ENCODE results near the gene CHKB. TPM values are rescaled to one million over a fixed set of nuclear protein-coding genes. Genes with fewer than 3 reads are reported as not detected.

The CHKB gene
- total RNA-seq, 1 experiment from 2014 or later: 27.7 TPM

GRCh38 chr22:50563413-50564160 lies 19.1 kb downstream of the CHKB start:
- H3K4me1 ChIP-seq: peaks cover 16% of the 10 kb centered on the region
- no peaks in the 10 kb centered on the region for H3K9me3 ChIP-seq (replicated peaks)
- no peak for DNase-seq
- no peaks in the 10 kb centered on the region for H3K36me3 ChIP-seq
- no peak overlapping the region for H3K27ac ChIP-seq
- peaks cover 14% of the 10 kb centered on the region for H3K27me3 ChIP-seq
- peak overlapping the region; percentile 54 for H3K4me3 ChIP-seq

GRCh38 chr22:50562523-50563412 lies 19.9 kb downstream of the CHKB start, which contains the start of gene SYCE3:
TSS of gene SYCE3 (minus strand) at chr22:50562919. CDS start at chr22:50556405, 6,514 bp downstream.
- DNase-seq: peak; percentile 99
- Histone ChIP-seq H3K4me1 (peaks cover 8% of the 10 kb centered on the region), H3K27ac (no peak within 1 kb of the TSS), H3K4me3 (peak within 1 kb of the TSS; percentile 54), H3K27me3 (peaks cover 16% of the 10 kb centered on the region), H3K36me3 (no peaks in the 10 kb centered on the region), H3K9me3 (replicated peaks) (no peaks in the 10 kb centered on the region)

DNA sequence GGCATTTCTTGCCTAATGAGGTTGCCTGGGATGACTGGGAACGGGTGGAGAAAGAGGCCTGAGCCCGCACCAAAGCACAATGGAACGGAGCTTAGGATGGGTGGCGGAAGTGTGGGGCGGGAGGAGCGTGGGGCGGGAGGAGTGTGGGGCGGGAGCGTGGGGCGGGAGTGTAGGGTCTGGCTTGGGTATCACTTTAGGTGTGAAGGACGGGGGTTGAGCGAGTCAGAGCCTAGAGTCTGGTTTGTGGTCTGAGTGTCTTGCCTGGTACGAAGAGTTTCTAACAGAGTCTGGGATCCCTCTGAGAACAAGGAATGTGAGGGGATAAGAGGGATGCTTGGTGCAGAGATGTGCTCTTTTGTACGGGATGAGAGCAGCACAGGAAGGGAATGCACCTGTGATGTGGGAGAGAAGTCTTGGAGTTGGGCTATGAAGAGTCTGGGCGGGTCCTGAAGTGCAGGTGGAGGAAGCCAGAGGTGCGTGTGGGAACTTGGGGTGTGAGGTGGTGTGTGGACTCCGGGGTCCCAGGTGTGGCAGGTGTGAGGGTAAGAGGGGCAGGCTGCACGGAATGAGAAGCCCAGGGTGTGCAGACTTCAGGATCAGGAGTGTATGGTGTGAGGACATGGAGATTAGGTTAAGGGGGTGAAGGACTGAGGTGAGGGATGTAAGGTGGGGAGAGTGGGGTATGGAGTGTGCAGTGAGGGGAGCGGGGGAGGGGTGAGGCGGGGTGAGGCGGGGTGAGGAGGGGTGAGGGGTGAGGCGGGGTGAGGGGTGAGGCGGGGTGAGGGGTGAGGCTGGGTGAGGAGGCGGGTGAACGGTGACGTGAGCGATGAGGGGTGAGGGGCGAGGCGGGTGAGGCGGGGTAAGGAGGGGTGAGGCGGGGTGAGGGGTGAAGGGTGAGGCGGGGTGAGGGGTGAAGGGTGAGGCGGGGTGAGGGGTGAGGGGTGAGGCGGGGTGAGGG lies 21.0 kb downstream of the CHKB start:
- no peak overlapping the region for H3K27ac ChIP-seq
- H3K36me3 ChIP-seq: no peaks in the 10 kb centered on the region
- H3K27me3 ChIP-seq: peaks cover 18% of the 10 kb centered on the region
- DNase-seq: no peak
- H3K9me3 ChIP-seq (replicated peaks): no peaks in the 10 kb centered on the region
- H3K4me1 ChIP-seq: no peaks in the 10 kb centered on the region
- H3K4me3 ChIP-seq: no peak overlapping the region

DNA sequence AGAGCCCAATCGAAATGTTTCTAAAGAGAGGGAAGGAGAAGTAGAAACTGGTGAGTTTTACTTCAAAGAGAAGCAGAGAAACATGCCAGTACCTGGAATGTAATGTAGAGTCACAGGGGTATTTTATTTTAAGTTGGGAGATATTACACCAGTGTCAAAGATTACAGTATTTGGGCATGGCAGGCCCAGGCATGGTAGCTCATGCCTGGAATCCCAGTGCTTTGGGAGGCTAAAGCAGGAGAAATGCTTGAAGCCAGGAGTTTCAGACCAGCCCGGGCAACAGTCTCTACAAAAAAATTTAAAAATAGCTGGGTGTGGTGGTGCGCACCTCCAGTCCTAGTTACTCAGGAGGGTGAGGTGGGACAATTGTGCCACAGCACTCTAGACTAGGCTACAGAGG lies 22.6 kb downstream of the CHKB start:
- Histone ChIP-seq H3K27ac (no peak overlapping the region), H3K4me1 (no peaks in the 10 kb centered on the region), H3K4me3 (no peak overlapping the region), H3K27me3 (peaks cover 19% of the 10 kb centered on the region), H3K36me3 (no peaks in the 10 kb centered on the region), H3K9me3 (replicated peaks) (no peaks in the 10 kb centered on the region)
- no peak for DNase-seq

DNA sequence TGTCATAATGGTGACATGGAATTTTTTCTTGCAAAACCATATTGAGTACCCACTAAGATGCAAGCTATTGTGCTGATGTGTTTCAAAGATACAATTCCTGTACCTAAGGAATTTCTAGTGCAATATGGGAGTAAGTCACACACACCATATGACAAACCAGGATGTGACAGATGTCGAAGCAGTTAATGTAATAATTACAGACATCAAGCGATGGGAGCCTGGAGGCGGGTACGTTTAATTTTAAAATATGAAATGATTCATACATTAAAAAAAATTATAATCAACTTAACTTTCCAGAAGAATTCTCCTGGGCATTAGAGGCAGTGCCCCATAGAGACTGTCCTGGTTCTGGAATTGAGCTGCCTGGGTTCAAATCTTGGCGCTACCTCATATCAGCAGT lies 25.9 kb downstream of the CHKB start:
- no peak for DNase-seq
- Histone ChIP-seq H3K9me3 (replicated peaks) (no peaks in the 10 kb centered on the region), H3K27ac (no peak overlapping the region), H3K4me3 (no peak overlapping the region), H3K27me3 (peaks cover 19% of the 10 kb centered on the region), H3K36me3 (no peaks in the 10 kb centered on the region), H3K4me1 (no peaks in the 10 kb centered on the region)

DNA sequence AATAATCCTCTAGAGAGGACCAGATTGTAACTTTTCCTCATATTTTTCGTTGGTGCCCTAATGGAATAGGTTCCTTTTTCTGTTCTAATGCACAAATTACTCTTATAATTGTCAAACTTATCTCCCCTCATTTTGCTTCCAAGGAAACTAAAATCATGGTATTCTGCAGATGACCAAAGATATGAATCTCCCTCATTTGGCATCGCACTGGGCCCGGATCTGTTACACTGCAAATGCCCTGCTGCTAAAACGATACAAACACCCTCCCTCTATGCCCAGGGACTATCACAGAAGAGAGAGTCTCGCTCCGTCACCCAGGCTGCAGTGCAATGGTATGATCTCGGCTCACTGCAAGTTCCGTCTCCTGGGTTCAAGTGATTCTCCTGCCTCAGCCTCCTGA lies 29.3 kb downstream of the CHKB start:
- Histone ChIP-seq H3K4me1 (no peaks in the 10 kb centered on the region), H3K36me3 (no peaks in the 10 kb centered on the region), H3K4me3 (no peak overlapping the region), H3K9me3 (replicated peaks) (no peaks in the 10 kb centered on the region), H3K27me3 (peaks cover 4% of the 10 kb centered on the region; the same call in 1 of the 2 replicates), H3K27ac (no peak overlapping the region)
- DNase-seq: no peak

GRCh38 chr22:50551160-50551752 lies 31.4 kb downstream of the CHKB start:
- DNase-seq: no peak
- H3K4me1 ChIP-seq: no peaks in the 10 kb centered on the region
- H3K27ac ChIP-seq: no peak overlapping the region
- H3K9me3 ChIP-seq (replicated peaks): no peaks in the 10 kb centered on the region
- H3K4me3 ChIP-seq: no peak overlapping the region
- H3K36me3 ChIP-seq: no peaks in the 10 kb centered on the region
- no peaks in the 10 kb centered on the region for H3K27me3 ChIP-seq

GRCh38 chr22:50550395-50550794 lies 32.3 kb downstream of the CHKB start:
- Histone ChIP-seq H3K4me3 (no peak overlapping the region), H3K36me3 (no peaks in the 10 kb centered on the region), H3K4me1 (no peaks in the 10 kb centered on the region), H3K27ac (no peak overlapping the region), H3K9me3 (replicated peaks) (no peaks in the 10 kb centered on the region), H3K27me3 (no peaks in the 10 kb centered on the region)
- DNase-seq: no peak

DNA sequence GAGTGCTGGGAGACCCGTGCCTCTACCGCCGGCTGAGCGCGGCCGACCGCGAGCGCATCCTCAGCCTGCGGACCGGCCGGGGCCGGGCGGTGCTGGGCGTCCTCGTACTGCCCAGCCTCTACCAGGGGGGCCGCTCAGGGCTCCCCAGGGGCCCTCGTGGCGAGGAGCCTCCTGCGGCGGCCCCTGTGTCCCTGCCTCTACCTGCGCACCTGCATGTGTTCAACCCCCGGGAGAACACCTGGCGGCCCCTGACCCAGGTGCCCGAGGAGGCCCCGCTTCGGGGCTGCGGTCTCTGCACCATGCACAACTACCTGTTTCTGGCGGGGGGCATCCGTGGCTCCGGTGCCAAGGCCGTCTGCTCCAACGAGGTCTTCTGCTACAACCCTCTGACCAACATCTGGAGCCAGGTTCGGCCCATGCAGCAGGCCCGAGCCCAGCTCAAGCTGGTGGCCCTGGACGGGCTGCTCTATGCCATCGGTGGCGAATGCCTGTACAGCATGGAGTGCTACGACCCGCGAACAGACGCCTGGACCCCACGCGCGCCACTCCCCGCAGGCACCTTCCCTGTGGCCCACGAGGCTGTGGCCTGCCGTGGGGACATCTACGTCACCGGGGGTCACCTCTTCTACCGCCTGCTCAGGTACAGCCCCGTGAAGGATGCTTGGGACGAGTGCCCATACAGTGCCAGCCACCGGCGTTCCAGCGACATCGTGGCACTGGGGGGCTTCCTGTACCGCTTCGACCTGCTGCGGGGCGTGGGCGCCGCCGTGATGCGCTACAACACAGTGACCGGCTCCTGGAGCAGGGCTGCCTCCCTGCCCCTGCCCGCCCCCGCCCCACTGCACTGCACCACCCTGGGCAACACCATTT lies 33.5 kb downstream of the CHKB start:
- 0 out of 2 replicates have a peak, but pooled peaks cover 4% of the 10 kb centered on the region for H3K27me3 ChIP-seq
- H3K4me1 ChIP-seq: no peaks in the 10 kb centered on the region
- H3K4me3 ChIP-seq: no peak overlapping the region
- no peak overlapping the region for H3K27ac ChIP-seq
- no peak for DNase-seq
- no peaks in the 10 kb centered on the region for H3K9me3 ChIP-seq (replicated peaks)
- no peaks in the 10 kb centered on the region for H3K36me3 ChIP-seq

- no peak overlapping the region for H3K4me3 ChIP-seq
- no peaks in the 10 kb centered on the region for H3K9me3 ChIP-seq (replicated peaks)
- DNase-seq: no peak
- H3K27me3 ChIP-seq: 0 out of 2 replicates have a peak, but pooled peaks cover 4% of the 10 kb centered on the region
- H3K27ac ChIP-seq: no peak overlapping the region
- no peaks in the 10 kb centered on the region for H3K4me1 ChIP-seq
- H3K36me3 ChIP-seq: no peaks in the 10 kb centered on the region
Observed at GRCh38 chr22:50548040-50548920, 34.4 kb downstream of the CHKB start.

DNA sequence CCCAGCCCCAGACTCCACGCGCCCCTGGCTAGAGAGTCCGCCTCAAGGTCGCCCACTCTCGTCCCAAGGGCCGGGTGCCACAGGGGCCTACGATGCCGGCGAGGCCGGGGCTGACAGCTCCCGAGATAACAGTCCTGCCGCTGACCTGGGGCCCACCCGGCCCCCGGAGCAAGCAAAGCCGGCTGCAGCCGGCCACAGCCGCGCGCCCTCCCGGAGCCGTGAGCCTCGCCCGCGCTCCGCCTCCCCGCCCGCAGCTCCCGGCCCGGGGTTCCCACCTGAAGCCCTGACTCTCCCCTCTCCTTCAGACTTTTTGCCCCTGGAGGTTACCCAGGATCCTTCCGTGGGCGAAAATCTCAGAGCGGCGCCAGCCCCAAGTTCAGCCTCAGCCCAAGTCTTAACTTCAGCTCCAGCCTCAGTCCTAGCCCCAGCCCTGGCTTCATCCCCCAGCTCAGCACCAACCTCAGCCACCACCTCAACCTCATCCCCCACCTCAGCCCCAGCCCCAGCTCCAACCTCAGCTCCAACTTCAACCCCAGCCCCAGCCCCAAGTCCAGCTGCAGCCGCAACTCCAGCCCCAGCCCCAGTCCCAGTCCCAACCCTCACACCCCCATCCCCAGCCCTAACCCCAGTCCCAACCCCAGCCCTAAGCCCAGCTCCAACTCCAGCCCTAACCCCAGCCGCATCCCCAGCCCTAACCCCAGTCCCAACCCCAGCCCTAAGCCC lies 35.2 kb downstream of the CHKB start:
- no peaks in the 10 kb centered on the region for H3K4me1 ChIP-seq
- no peaks in the 10 kb centered on the region for H3K36me3 ChIP-seq
- H3K9me3 ChIP-seq (replicated peaks): no peaks in the 10 kb centered on the region
- H3K27ac ChIP-seq: no peak overlapping the region
- no peak for DNase-seq
- H3K4me3 ChIP-seq: no peak overlapping the region
- H3K27me3 ChIP-seq: 0 out of 2 replicates have a peak, but pooled peaks cover 4% of the 10 kb centered on the region

Data from SJCRH30 (cell line).